Astrocyte of the spinal cord (primary cell): ENCODE measurements around the gene ADISSP.

ENCODE experiments used
- DNase-seq: peaks from one replicate; pipeline ENCODE4 v3.0.0; 2011; ENCODE audit warnings: low read depth, low spot score
- H3K4me3 ChIP-seq: 2 replicates; pipeline ENCODE4 v1.5.1; 2011; ENCODE audit warnings: low read depth, mild to moderate bottlenecking, low read length, moderate library complexity
- in situ Hi-C: cut with HindIII; loops from 2 replicates; pipeline ENCODE4 v1.10.0; 2017; ENCODE audit warnings: low sequenced_read_pairs
- TF ChIP-seq, protein P1 (sequence below): IDR thresholded peaks from 2 replicates; pipeline ENCODE4 v1.5.1; 2012; ENCODE audit warnings: low read depth, mild to moderate bottlenecking, low read length, inconsistent platforms

ADISSP gene

GRCh38 chr20:3798373-3798768, 30.8 kb upstream of the ADISSP start:
- no peak for DNase-seq
- TF ChIP-seq, protein P1, sequence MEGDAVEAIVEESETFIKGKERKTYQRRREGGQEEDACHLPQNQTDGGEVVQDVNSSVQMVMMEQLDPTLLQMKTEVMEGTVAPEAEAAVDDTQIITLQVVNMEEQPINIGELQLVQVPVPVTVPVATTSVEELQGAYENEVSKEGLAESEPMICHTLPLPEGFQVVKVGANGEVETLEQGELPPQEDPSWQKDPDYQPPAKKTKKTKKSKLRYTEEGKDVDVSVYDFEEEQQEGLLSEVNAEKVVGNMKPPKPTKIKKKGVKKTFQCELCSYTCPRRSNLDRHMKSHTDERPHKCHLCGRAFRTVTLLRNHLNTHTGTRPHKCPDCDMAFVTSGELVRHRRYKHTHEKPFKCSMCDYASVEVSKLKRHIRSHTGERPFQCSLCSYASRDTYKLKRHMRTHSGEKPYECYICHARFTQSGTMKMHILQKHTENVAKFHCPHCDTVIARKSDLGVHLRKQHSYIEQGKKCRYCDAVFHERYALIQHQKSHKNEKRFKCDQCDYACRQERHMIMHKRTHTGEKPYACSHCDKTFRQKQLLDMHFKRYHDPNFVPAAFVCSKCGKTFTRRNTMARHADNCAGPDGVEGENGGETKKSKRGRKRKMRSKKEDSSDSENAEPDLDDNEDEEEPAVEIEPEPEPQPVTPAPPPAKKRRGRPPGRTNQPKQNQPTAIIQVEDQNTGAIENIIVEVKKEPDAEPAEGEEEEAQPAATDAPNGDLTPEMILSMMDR, result no peak
- peak overlapping the region; percentile 70 for H3K4me3 ChIP-seq
- in situ Hi-C loops, result no loop called here

- peak overlapping the region; percentile 70 for H3K4me3 ChIP-seq
- TF ChIP-seq, protein P1, result no peak
- in situ Hi-C loops, result no loop called here
- DNase-seq, result no peak
Measured at GRCh38 chr20:3797592-3798372, 30.2 kb upstream of the ADISSP start.

DNA sequence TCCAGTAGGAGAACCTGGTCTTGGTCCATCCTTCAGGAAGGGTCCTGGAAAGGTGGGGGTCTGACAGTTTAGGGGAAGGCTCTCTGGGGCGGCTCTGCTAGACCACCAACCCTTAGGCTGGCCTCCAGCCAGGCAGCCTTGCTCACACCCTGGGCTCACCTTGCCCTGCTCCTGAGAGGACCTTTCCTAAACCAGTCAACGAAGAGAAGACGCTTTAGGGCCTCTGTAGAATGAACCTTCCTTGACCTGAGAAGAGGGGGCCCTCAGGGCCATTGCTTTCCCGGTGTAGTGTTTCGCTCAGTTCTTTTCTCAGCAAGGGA, 29.6 kb upstream of the ADISSP start:
- no peak for DNase-seq
- peak overlapping the region; percentile 70 for H3K4me3 ChIP-seq
- in situ Hi-C loops, result no loop called here
- TF ChIP-seq, protein P1, result no peak

DNA sequence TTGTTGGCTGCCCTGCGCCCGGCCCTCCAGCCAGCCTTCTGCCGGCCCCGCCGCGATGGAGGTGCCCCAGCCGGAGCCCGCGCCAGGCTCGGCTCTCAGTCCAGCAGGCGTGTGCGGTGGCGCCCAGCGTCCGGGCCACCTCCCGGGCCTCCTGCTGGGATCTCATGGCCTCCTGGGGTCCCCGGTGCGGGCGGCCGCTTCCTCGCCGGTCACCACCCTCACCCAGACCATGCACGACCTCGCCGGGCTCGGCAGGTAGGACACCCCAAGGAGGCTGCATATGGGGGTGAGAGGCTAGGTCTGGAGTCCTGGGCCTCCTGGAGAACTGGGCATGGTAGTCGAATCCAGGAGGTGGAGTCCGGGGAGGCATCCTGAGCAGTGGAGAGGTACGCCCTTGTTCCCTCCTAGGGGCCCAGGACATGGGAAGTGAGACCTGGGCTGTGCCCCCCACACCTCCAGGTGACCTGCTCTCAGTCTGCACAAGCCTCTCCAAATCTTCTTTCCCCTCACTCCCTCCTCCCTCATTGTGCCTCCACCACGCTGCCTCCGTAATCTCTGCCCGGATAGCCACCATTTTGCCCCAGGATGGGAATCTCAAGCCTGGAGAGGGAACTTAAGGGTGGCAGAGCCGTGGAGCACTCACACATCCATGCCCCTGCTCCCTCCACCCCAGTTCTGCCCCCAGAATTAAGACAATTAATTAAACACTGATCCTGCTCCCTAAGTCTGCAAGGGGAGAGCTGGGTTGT, 29.1 kb upstream of the ADISSP start:
- TF ChIP-seq, protein P1, result no peak
- no peak for DNase-seq
- peak overlapping the region; percentile 70 for H3K4me3 ChIP-seq
- in situ Hi-C loops, result no loop called here

DNA sequence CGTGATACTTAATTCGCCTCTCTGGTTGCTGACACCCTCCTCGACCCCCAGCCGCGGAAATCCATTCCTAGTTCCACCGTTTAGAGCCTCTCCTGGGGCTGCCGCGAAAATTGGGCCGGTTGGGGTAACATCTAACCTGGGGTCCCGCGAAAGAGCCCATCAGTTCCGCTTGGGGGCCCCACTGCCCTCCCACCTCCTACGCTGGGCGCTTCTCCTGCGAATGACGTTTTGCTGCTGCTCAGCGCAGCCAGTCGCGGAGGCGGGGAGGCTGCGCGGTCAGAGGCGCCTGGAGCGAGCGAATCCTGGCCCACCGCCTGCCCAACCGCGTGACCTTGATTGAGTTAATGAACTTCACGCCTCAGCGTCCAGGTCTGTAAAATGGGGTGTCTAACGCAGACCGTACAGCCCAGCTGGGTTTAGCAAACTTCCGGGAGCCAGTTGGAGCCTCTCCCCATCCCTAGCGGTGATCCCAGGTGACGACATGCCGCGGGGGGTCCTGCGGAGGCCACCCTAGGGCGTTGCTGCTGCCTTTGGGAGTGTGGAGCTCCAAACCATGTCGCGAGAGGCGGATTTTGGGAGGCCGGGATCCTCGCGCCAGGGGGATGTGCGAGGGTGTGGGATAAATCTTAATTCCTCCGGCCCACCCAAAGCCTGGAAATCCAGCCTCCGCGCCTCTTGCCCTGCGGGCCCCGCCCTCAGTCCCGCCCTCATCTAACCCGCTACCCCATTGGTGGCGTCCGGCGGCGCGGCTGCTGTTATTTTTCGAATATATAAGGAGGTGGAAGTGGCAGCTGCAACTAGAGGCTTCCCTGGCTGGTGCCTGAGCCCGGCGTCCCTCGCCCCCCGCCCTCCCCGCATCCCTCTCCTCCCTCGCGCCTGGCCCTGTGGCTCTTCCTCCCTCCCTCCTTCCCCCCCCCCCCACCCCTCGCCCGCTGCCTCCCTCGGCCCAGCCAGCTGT, 28.2 kb upstream of the ADISSP start, which contains the start of gene CDC25B:
TSS of gene CDC25B (plus strand) at position 800 of the 958 bp plus-strand sequence. CDS start 222 bp downstream, outside the sequence.
- H3K4me3 ChIP-seq, result peak within 1 kb of the TSS; percentile 70
- TF ChIP-seq, protein P1, result peak; percentile 47
- in situ Hi-C loops, result no loop called here

More for the DNA sequence above, 28.2 kb upstream of the ADISSP start, which contains the start of gene CDC25B:
- DNase-seq, result peak; percentile 95
